HG02884 (cell line): Measurements from ENCODE around the gene CD99L2.
"Not testable (repeated sequence)": the region's sequence is repeated elsewhere in the genome, so short reads cannot be mapped to it uniquely, and the experiment has no call there.

Source experiments
- ATAC-seq: cut with Tn5 transposase; IDR thresholded peaks from one replicate; pipeline ENCODE4 v1.9.1; 2021; ENCODE audit warnings: mild to moderate bottlenecking, moderate library complexity; ENCODE audit not compliant: unreplicated experiment

The CD99L2 gene

DNA sequence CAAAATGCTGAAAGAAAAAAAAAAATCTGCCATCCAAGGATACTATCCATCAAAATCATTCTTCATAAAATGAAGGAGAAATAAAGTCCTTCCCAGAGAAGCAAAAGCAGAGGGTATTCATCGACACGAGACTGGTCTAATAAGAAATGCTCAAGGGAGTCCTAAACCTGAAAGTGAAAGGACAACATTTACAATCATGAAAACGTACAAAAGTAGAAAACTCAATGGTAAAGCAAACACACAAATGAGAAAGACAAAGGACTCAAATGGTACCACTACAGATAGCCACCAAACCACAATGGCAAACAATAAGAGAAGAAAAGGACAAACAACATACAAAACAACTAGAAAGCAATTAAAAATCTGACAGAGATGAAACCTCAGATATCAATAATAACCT, 41.0 kb downstream of the CD99L2 start:
- no peak for ATAC-seq

DNA sequence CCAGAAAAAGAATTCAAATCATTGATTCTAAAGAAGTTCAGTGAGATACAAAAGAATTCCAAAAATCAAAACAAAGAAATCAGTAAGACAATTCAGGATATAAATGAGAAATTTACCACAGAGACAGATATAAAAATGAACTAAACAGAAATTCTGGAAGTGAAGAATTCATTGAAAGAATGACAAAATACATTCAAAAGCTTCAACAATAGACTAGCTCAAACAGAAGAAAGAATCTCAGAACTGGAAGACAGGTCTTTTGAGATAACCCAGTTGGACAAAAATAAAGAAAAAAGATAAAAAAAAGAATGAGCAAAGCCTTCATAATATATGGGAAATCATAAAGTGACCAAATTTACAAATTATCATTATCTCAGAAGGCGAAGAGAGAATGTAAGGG, 41.7 kb downstream of the CD99L2 start:
- ATAC-seq: no peak

DNA sequence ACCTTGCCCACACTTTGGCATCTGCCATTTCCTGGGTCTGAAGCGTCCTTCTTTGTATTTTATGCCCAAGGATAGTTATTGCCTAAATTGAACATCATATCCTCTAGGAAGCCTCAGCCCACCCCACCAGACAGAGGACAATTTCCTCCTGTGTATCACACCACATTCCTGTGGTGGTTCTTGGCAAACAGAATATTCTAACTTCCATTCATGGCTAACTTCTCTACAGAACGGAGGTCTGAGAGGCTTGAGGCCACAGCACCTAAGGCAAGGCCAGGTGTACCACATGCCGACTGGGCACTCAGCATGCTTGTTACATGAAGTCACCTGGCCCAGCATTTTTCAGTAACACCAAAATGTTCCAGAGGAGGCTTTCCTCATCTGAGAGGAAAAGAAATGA, 42.4 kb downstream of the CD99L2 start:
- no peak for ATAC-seq

DNA sequence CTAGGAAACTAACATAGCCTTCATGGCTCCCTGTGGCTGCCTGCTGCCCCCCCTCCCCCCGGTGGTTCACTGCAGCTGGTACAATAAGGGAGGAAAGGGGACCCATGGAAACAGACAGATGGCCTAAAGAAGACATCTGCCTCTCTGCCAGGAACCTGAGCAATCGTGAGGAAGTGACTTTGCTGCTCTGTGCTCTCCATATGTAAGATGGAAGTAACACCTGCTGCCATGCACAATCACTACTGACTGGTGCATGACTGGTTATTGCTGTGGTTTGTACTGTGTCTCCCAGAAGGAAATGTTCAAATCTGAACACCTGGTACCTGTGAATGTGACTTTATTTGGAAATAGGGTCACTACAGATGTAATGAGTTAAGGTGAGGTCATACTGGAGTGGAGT, 43.6 kb downstream of the CD99L2 start:
- ATAC-seq: no peak

DNA sequence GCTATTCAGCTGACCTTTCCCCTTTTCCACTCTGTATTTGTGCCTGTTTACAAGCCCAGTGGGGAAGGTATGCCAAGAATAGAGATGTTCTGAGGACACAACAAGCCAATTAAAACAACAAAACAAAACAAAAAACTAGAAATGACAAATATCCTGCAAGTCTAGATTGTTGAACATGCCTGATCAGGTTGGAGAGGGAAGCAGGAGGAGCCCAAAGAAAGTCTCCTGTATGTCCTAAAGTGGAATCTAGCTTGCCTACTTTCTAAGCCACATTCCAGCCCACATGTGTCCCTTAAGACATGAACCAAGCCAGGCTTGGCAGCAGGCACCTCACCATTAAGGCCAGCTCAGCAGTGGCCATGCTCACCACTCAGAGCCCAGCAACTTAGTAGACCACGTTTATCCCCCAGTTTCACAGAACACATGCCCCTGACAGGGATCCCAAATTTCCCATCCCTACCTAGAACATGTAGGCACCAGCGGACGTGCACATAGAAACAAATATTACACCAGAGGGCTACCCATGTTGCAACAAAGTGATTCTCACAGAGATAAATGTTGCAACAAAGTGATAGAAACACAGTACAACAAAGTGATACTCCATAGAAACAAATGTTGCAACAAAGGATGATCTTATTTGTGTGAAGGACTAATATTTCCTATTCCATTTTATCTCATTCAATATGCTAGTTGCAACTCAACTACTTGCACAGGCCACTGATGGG, 48.3 kb downstream of the CD99L2 start:
- ATAC-seq: no peak

DNA sequence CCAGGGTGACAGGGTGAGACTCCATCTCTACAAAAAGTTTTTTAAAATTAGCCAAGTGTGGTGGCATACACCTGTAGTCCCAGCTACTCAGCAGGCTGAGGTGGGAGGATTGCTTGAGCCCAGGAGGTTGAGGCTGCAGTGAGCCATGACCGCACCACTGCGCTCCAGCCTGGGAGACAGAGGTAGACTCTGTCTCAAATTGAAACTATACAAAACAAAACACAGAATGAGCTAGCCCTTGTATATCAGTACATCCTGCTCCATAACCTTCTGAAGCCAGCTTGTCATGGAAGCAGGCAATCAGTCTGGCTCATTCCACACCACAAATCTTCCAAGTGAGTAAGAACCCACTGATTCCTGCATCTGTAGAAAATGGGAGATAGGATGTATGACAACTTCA, 49.0 kb downstream of the CD99L2 start:
- peak; percentile 89 for ATAC-seq

DNA sequence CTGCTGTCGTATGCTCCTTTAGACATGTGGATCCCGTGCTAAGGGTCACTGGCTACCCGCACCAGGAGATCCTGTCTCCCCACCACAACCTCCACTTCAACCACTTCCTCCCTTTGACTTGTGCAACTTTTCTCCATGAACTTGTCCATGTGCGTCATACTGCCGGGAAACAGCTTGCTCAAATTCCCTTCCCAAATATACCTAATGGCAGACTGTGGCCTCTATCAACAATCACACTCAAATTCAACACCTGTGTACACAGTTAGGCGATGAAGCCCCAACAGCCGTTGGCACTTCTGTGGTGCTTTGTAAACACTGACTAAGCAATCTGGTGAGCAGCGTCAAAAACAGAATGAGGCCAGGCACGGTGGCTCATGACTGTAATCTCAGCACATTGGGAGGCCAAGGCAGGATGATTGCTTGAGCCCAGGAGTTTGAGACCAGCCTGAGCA, 49.5 kb downstream of the CD99L2 start:
- peak; percentile 22 for ATAC-seq

DNA sequence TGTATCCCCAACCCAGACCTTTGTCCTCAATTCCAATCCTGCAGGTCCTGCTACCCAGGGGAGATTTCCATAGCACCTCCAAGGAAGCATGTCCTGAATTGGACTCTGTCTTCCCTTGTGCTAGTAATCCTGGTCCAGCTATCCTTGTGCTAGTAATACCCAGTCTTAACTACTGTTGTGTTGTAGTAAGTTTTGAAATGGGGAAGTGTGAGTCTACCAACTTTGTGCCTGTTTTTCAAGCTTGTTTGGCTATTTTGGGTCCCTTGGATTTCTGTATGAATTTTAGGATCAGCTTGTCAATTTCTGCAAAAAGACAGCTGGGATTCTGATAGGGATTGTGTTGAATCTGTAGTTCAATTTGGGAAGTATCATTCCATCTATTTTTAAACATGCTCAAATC, 51.4 kb downstream of the CD99L2 start:
- ATAC-seq: no peak

DNA sequence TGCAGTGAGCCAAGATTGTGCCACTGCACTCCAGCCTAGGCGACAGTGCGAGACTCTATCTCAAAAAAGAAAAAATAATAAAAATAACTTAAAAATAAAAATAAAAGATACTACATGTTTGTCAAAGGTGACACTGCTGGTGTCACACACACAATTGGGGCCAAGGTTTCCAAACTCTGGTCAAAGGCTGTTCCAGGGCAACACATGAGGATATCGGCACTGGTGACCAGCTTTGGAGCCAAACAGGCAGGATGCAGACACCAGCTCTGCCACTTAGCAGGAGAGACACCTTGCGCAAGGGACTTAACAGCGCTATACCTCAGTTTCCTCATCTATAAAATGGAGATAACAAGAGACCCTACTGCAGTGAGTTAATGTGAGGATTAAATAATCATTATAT, 52.3 kb downstream of the CD99L2 start:
- no peak for ATAC-seq

DNA sequence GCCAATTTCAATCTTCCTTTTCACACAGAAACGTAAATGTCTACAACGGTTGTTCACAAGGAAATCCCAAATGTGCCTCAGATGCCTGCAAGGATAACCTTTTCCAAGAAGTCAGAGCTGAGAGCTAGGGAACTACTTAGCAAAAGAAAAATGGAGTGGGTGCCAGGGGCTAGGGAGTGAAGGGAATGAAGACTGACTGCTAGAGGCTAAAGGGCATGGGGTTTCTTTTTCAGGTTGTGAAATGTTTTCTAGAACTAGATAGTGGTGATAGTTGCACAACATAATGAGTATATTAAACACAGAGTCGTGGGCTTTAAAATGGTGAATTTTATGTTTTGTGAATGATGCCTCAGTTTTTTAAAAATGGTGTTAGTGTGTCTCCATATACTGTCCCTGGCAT, 53.4 kb downstream of the CD99L2 start:
- ATAC-seq: no peak

DNA sequence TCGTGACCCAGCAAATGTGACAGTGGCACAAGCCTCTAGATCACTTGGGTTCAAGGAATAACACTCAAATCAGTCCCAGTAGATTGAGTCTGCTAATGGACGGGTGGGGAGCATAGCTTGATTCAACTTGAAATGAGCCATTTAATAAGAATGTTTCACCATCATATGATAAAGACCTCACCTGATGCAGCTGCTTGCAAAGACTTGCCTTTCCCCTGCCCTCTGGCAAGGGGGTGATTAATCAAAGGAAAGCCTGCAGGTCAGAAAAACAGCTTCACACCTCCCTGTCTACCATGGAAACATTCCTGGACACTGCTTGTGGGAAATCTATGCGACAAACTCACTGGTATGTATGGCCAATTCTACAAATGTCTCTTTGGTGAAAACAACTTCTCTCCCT, 54.5 kb downstream of the CD99L2 start:
- no peak for ATAC-seq

DNA sequence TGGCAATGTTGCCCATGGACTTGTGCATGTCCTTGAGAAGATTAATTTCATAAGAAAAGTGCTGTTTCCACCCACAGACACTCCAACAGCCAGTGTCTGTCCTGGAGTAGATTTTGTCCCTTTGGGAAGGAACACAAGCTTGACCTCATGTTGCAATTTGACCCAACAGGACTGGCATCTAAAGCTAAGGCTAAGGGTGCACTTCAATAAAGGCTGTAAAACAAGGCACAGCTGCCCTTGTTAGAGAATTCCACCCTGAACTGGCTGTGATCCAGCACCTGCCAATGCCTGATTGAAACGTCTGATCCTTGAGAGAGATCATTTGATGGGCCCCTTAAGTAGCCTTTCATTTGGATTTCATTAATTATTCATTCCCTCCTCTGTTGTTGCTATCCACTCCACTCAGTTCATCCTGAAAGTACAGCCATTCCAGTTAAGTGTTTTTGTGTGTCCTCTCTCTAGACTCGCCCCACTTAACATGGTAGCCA, 56.2 kb downstream of the CD99L2 start:
- no peak for ATAC-seq

DNA sequence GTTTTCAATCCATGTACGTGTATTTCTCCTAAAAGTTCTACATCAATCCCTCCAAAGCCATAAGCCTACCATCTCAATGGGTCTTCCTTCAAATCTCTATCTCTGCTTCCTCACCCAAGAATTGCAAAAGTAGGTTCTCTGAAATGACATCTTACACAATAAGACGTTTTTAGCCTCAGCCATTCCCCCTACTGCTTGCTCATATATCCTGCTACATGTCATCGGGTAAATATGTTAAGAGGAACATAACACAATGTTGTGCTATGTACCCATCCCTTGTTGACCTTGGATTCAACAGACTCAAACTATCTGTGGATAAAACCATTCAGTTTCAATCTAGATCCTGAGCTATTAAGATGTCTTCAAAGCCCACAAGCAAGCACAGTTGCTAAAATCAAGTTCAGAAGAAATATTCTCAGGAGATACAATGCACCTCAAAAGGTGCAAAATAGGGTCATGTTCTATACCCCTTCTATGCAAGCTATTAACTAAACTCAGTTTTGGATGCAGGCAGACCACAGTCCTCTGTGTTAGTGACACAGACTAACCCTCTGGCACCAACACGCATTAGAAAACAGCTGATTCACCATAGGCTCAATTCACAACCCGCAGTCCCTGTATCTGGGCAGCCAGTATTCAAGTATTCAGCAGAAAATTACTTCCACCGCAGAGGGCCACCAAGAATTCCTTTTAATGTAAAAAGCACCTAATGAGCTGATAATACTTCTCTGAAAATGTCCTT, 56.8 kb downstream of the CD99L2 start:
- no peak for ATAC-seq

DNA sequence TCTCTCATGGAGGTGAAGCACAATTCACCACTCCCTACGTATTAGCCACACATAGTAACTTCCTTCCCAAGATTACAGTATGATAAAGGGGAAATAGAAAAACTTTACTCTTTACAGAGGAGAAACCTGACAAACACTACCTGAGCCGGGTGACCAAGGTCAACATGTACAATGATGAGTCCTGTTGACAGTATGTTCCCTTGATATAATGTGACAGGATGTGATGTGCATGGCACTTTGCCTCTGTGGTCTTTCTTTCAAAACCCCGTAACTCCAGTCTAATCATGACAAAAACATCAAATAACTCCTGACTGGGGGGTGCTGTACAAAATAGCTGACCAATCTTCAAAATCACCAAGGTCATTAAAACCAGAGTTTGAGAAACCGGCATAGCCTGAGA, 60.6 kb downstream of the CD99L2 start:
- ATAC-seq: no peak

DNA sequence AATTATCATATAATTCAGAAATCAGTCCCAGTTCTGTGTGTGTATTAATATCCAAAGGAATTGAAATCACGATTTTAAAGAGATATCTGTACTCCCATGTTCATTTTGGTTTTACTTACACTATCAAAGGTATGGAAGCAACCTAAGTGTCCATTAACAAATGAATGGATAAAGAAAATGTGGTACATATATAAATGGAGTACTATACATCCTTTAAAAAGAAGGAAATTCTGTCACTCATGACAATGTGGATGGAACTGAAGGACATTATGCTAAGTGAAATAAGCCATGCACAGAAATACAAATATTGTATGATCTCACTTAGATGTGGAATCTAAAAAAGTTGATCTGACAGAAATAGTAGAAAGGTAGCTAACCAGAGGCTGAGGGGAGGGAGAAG, 63.8 kb downstream of the CD99L2 start:
- no peak for ATAC-seq

DNA sequence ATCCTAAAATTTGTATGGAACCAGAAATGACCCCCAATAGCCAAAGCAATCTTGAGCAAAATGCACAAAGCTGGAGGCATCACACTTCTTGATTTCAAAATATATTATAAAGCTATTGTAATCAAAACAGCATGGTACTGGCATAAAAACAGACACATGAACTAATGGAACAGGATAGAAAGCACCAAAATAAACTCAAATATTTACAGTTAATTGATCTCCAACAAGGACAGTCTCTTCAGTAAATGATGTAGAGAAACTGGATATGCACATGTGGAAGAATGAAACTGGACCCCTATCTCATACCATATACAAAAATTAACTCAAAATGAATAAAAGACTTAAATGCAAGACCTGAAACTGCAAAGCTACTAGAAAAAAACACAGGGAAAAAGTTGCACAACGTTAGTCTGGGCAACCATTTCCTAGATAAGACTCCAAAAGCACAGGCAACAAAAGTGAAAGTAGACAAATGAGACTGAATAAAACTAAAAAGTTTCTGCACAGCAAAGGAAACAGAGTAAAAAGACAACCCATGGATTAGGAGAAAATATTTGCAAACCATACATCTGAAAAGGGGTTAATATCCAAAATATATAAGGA, 64.9 kb downstream of the CD99L2 start:
- no peak for ATAC-seq

DNA sequence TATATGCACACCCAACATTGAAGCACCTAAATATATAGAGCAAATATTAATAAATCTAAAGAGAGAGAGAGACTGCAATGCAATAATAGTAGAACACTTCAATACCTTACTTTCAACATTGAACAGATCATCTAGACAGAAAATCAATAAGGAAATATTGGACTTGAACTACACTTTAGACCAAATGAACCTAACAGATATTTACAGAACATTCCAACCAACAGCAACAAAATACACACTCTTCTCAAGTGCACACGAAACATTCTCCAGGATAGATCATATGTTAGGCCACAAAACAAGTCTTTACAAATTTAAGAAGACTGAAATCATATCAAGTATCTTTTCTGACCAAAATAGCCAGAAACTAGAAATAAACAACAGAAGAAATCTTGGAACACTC, 66.6 kb downstream of the CD99L2 start:
- no peak for ATAC-seq

DNA sequence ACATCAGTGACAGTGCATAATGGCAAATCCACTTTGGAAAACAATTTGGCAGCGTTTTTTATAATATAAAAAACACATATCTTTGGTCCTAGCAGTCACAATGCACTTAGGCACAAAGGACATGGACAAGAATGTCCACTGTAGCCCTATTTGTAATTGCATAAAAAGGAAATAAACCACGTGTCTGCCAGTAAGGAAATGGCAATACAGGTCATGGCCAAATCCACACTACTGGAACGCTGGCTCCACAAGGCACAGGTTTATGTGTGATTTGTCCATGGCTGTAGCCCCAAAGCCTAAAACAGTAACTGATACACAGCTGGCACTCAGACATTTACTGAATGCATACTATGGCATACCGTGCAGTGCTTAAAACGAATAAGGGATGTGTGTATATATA, 69.7 kb downstream of the CD99L2 start:
- ATAC-seq: no peak

DNA sequence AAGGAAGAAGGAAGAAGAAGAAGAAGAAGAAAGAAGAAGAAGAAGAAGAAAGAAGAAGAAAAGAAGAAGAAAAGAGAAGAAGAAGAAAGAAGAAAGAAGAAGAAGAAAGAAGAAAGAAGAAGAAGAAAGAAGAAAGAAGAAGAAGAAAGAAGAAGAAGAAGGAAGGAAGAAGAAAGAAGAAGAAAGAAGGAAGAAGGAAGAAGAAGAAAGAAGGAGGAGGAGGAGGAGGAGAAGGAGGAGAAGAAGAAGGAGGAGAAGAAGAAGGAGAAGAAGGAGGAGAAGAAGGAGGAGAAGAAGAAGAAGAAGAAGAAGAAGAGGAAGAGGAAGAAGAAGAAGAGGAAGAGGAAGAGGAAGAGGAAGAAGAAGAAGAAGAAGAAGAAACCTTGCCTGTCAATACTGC, 74.1 kb downstream of the CD99L2 start:
- not testable (repeated sequence) for ATAC-seq

DNA sequence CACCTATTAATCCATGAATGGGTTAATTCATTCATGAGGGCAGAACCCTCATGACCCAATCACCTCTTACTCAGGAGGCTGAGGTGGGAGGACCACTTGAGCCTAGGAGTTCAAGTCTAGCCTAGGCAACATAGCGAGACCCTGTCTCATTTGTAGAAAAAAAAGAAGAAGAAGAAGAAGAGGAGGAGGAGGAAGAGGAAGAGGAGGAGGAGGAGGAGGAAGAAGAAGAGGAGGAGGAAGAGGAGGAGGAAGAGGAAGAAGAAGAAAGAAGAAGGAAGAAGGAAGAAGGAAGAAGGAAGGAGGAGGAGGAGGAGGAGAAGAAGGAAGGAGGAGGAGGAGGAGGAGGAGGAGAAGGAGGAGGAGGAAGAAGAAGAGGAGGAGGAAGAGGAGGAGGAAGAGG, 74.6 kb downstream of the CD99L2 start:
- ATAC-seq: not testable (repeated sequence)

DNA sequence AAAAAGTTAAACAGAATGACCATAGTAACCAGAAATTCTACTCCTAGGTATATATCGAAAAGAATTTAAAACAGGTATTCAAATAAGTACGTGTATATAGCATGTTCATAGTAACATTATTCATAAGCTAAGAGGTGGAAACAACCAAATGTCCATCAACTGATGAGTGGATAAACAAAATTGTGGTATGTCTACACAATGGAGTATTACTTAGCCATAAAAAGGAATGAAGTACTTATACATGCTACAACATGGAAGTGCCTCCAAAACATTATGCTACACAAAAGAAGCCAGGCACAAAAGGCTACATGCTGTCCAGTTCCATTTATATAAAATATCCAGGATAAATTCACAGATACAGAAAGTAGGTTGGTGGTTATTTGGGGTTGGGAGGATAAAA, 76.5 kb downstream of the CD99L2 start:
- ATAC-seq: no peak

DNA sequence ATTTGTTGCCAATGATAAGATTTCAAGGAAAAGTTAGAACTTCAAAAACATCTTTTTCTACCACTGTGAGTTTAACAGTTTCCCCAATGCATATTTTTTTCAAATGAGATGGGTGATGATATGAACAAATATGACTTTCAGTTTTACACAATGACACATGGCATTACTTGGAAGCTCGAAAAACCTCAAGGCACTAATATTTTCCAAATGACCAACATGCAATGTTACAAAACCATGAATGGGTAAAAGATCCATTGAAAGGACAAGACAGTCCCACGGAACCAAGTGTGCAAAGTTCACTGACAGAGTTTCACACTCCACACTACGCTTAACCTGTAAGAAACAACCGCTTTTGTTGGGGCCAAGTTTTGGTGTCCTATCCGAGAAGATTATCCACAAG, 84.5 kb downstream of the CD99L2 start:
- ATAC-seq: no peak
